HT-29 (cell line): ENCODE results near the gene MLC1. TPM values are rescaled to one million over a fixed set of nuclear protein-coding genes. Genes with fewer than 3 reads are reported as not detected.

Source experiments
- DNase-seq: peaks from one replicate; pipeline ENCODE4 v3.0.0-alpha.2; 2015; ENCODE audit warnings: low spot score
- total RNA-seq: library from RNA; depleted of rRNA; stranded (reverse); fragments of >200 nt; shearing (Covaris generic); gene quantifications from 2 replicates; pipeline ENCODE4 v1.2.3, GENCODE V29; 2014; rRNA removed

MLC1 gene
- total RNA-seq, 1 experiment from 2014 or later = not detected

- DNase-seq = peak; percentile 52
Observed at GRCh38 chr22:50016988-50017700, 68.1 kb downstream of the MLC1 start.

GRCh38 chr22:50016308-50016987, 68.8 kb downstream of the MLC1 start:
- no peak for DNase-seq

- no peak for DNase-seq
Observed at GRCh38 chr22:50015451-50016307, 69.5 kb downstream of the MLC1 start.

- no peak for DNase-seq
Observed at GRCh38 chr22:50014655-50015401, 70.4 kb downstream of the MLC1 start.

GRCh38 chr22:50014053-50014501, 71.1 kb downstream of the MLC1 start:
- DNase-seq = no peak

GRCh38 chr22:50012211-50013181, 72.7 kb downstream of the MLC1 start, which contains the start of gene IL17REL:
TSS of gene IL17REL (minus strand) at chr22:50012765. CDS start at chr22:50012646, 119 bp downstream.
- DNase-seq = no peak

GRCh38 chr22:50011447-50012210, 73.6 kb downstream of the MLC1 start:
- DNase-seq = no peak

- DNase-seq = no peak
Observed at GRCh38 chr22:50010676-50011446, 74.4 kb downstream of the MLC1 start.

GRCh38 chr22:50009765-50010675, 75.2 kb downstream of the MLC1 start:
- DNase-seq = no peak

Other genes with a start within 250 kb of the MLC1 start
- 10.6 and 15.3 TPM in 2 replicates for gene ZBED4, start 231.6 kb downstream of the MLC1 start, total RNA-seq
- 17.9 and 27.1 TPM in 2 replicates for gene ALG12, start 167.0 kb downstream of the MLC1 start, total RNA-seq
- 70.4 and 75.0 TPM in 2 replicates for gene CRELD2, start 166.8 kb downstream of the MLC1 start, total RNA-seq
- 161 and 183 TPM in 2 replicates for gene PIM3, start 124.7 kb downstream of the MLC1 start, total RNA-seq
- 0.03 and 0.13 TPM in 2 replicates for gene IL17REL, start 72.7 kb downstream of the MLC1 start, total RNA-seq
- gene TTLL8, start 27.1 kb downstream of the MLC1 start, total RNA-seq = not detected in 2 replicates
- not detected in 2 replicates for gene MOV10L1, start 4.6 kb upstream of the MLC1 start, total RNA-seq
- 1.1 and 1.4 TPM in 2 replicates for gene PANX2, start 85.3 kb upstream of the MLC1 start, total RNA-seq
- 75.2 and 82.3 TPM in 2 replicates for gene TRABD, start 100.5 kb upstream of the MLC1 start, total RNA-seq
- gene SELENOO, start 115.6 kb upstream of the MLC1 start, total RNA-seq = 65.3 and 79.4 TPM in 2 replicates
- gene TUBGCP6, start 159.6 kb upstream of the MLC1 start, total RNA-seq = 30.8 and 32.2 TPM in 2 replicates
- 62.6 and 63.3 TPM in 2 replicates for gene HDAC10, start 165.8 kb upstream of the MLC1 start, total RNA-seq
- 6.6 and 6.7 TPM in 2 replicates for gene MAPK12, start 176.3 kb upstream of the MLC1 start, total RNA-seq
- gene MAPK11, start 185.0 kb upstream of the MLC1 start, total RNA-seq = 1.6 and 2.2 TPM in 2 replicates
- 247 and 252 TPM in 2 replicates for gene PLXNB2, start 222.2 kb upstream of the MLC1 start, total RNA-seq
- 4.5 and 5.2 TPM in 2 replicates for gene DENND6B, start 241.6 kb upstream of the MLC1 start, total RNA-seq